Measurements from ENCODE around the gene TUBAL3.

- no peak for TF ChIP-seq USF1 (CRISPR knock-in tag; IDR thresholded peaks at IDR 0.05)
- no peak for TF ChIP-seq MYC (IDR thresholded peaks at IDR 0.05; ENCODE audit: low read depth, low read length)
- no peak for TF ChIP-seq MYC (CRISPR knock-in tag; IDR thresholded peaks at IDR 0.05; ENCODE audit: borderline replicate concordance, low read depth)
- no peak for TF ChIP-seq CTCF (IDR thresholded peaks at IDR 0.05 in 2 of 3, conservative IDR thresholded peaks at IDR 0.05 in 1 of 3; ENCODE audit: insufficient read depth in 2 of 3, low read depth in 1 of 3, low read length in 3 of 3)
- no peak for TF ChIP-seq KAT8 (IDR thresholded peaks at IDR 0.05; ENCODE audit: low read depth)
- no peak for TF ChIP-seq MAZ (CRISPR knock-in tag; conservative IDR thresholded peaks at IDR 0.05 in 1 of 2, IDR thresholded peaks at IDR 0.05 in 1 of 2)
- TF ChIP-seq ZFP36 (IDR thresholded peaks at IDR 0.05; ENCODE audit: low read depth, low read length, partially characterized antibody): no peak
- no peak for TF ChIP-seq ELK1 (CRISPR knock-in tag; IDR thresholded peaks at IDR 0.05)
- no peak for TF ChIP-seq NFRKB (IDR thresholded peaks at IDR 0.05; ENCODE audit: low read depth)
- no peak for TF ChIP-seq ATF3 (IDR thresholded peaks at IDR 0.05)
- no peak for TF ChIP-seq ATF3 (CRISPR knock-in tag; conservative IDR thresholded peaks at IDR 0.05)
- TF ChIP-seq NFYB (IDR thresholded peaks at IDR 0.05; ENCODE audit: extremely low read depth, insufficient read length): no peak
These were observed 28.2 kb downstream of the TUBAL3 start for GRCh38 chr10:5376450-5376849.

Data from K562 (cell line).